ENCODE data around the gene USP6NL. TPM values are rescaled to one million over a fixed set of nuclear protein-coding genes. Genes with fewer than 3 reads are reported as not detected.

Gene USP6NL
- total and polyA plus RNA-seq, 2 of the 13 experiments (the other 11 are each of a cell fraction or from before 2014, with no cell fraction given) = 10.5 to 22.9 TPM

- TF ChIP-seq ZNF460 (CRISPR knock-in tag; IDR thresholded peaks at IDR 0.05; ENCODE audit: borderline replicate concordance) (no peak), FOXK1 (CRISPR knock-in tag; IDR thresholded peaks at IDR 0.05; ENCODE audit: borderline replicate concordance, low read depth) (no peak), SMAD3 (CRISPR knock-in tag; IDR thresholded peaks at IDR 0.05) (0 out of 2 replicates have a peak, but pooled peaks have one; percentile 41), ZNF614 (CRISPR knock-in tag; IDR thresholded peaks at IDR 0.05; ENCODE audit: borderline replicate concordance) (no peak), NR1H2 (CRISPR knock-in tag; IDR thresholded peaks at IDR 0.05; ENCODE audit: borderline replicate concordance, low read depth) (no peak), SAP130 (CRISPR knock-in tag; IDR thresholded peaks at IDR 0.05; ENCODE audit: low read depth) (0 out of 2 replicates have a peak, but pooled peaks have one; percentile 15), PLSCR1 (CRISPR knock-in tag; IDR thresholded peaks at IDR 0.05; ENCODE audit: borderline replicate concordance) (no peak), CTCF (CRISPR knock-in tag; IDR thresholded peaks at IDR 0.05) (peak; percentile 85), MIER3 (CRISPR knock-in tag; IDR thresholded peaks at IDR 0.05; ENCODE audit: borderline replicate concordance) (no peak), KDM6A (CRISPR knock-in tag; IDR thresholded peaks at IDR 0.05; ENCODE audit: low read depth) (no peak), PATZ1 (CRISPR knock-in tag; IDR thresholded peaks at IDR 0.05) (no peak), ZNF883 (CRISPR knock-in tag; IDR thresholded peaks at IDR 0.05; ENCODE audit: not compliant biosample characterization) (no peak), STAG1 (CRISPR knock-in tag; IDR thresholded peaks at IDR 0.05) (peak; percentile 98), ZSCAN9 (CRISPR knock-in tag; IDR thresholded peaks at IDR 0.05; ENCODE audit: borderline replicate concordance) (no peak), SP1 (IDR thresholded peaks at IDR 0.05) (no peak), SP1 (CRISPR knock-in tag; IDR thresholded peaks at IDR 0.05) (no peak), ZNF75D (CRISPR knock-in tag; IDR thresholded peaks at IDR 0.05; ENCODE audit: borderline replicate concordance) (no peak), ZFP62 (CRISPR knock-in tag; IDR thresholded peaks at IDR 0.05) (no peak), PRMT3 (CRISPR knock-in tag; IDR thresholded peaks at IDR 0.05; ENCODE audit: borderline replicate concordance, low read depth) (no peak), ZNF30 (CRISPR knock-in tag; IDR thresholded peaks at IDR 0.05) (no peak), SAFB2 (CRISPR knock-in tag; IDR thresholded peaks at IDR 0.05; ENCODE audit: borderline replicate concordance, low read depth) (no peak)
- TF ChIP-seq, protein P1, sequence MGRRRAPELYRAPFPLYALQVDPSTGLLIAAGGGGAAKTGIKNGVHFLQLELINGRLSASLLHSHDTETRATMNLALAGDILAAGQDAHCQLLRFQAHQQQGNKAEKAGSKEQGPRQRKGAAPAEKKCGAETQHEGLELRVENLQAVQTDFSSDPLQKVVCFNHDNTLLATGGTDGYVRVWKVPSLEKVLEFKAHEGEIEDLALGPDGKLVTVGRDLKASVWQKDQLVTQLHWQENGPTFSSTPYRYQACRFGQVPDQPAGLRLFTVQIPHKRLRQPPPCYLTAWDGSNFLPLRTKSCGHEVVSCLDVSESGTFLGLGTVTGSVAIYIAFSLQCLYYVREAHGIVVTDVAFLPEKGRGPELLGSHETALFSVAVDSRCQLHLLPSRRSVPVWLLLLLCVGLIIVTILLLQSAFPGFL (CRISPR knock-in tag; IDR thresholded peaks at IDR 0.05) = no peak
- TF ChIP-seq, protein P2, sequence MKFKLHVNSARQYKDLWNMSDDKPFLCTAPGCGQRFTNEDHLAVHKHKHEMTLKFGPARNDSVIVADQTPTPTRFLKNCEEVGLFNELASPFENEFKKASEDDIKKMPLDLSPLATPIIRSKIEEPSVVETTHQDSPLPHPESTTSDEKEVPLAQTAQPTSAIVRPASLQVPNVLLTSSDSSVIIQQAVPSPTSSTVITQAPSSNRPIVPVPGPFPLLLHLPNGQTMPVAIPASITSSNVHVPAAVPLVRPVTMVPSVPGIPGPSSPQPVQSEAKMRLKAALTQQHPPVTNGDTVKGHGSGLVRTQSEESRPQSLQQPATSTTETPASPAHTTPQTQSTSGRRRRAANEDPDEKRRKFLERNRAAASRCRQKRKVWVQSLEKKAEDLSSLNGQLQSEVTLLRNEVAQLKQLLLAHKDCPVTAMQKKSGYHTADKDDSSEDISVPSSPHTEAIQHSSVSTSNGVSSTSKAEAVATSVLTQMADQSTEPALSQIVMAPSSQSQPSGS (CRISPR knock-in tag; IDR thresholded peaks at IDR 0.05) = peak; percentile 28; the same call in 1 of the 2 replicates
Measured at GRCh38 chr10:11515596-11516430, 95.6 kb downstream of the USP6NL start (continued).

Data from HepG2 (cell line).